ENCODE data around the gene NPTX1. TPM values are rescaled to one million over a fixed set of nuclear protein-coding genes. Genes with fewer than 3 reads are reported as not detected.

Gene NPTX1
- total and polyA plus RNA-seq, 2 of the 13 experiments (the other 11 are each of a cell fraction or from before 2014, with no cell fraction given): 0.01 TPM; not detected in 1

DNA sequence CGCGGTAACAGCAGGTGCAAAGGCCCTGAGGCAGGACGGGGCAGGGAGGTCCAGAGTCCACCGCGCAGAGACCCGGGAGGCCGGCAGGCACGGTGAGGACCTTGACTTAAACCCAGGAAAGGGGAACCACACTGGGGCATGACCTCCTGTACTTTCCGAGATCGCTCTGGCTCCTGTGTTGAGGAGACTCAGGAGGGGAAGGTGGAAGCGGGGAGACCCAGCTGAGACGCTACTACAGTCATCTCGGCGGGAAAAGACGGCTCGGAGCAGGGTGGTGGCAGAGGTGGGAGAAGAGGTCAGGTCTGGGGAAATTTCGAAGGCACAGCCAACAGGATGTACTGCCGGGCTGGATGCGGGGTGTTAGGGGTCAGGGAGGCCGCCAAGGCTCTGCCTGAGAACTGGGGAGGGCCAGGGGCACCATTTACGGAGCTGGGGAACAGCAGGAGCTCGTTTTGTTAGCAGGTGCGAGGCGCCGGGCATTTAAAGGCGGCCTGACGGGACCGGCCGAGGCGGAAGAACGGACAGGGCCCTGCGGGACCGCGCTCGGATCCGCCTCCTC lies 22.3 kb downstream of the NPTX1 start (continued):
- TF ChIP-seq, protein P1, sequence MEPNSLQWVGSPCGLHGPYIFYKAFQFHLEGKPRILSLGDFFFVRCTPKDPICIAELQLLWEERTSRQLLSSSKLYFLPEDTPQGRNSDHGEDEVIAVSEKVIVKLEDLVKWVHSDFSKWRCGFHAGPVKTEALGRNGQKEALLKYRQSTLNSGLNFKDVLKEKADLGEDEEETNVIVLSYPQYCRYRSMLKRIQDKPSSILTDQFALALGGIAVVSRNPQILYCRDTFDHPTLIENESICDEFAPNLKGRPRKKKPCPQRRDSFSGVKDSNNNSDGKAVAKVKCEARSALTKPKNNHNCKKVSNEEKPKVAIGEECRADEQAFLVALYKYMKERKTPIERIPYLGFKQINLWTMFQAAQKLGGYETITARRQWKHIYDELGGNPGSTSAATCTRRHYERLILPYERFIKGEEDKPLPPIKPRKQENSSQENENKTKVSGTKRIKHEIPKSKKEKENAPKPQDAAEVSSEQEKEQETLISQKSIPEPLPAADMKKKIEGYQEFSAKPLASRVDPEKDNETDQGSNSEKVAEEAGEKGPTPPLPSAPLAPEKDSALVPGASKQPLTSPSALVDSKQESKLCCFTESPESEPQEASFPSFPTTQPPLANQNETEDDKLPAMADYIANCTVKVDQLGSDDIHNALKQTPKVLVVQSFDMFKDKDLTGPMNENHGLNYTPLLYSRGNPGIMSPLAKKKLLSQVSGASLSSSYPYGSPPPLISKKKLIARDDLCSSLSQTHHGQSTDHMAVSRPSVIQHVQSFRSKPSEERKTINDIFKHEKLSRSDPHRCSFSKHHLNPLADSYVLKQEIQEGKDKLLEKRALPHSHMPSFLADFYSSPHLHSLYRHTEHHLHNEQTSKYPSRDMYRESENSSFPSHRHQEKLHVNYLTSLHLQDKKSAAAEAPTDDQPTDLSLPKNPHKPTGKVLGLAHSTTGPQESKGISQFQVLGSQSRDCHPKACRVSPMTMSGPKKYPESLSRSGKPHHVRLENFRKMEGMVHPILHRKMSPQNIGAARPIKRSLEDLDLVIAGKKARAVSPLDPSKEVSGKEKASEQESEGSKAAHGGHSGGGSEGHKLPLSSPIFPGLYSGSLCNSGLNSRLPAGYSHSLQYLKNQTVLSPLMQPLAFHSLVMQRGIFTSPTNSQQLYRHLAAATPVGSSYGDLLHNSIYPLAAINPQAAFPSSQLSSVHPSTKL (CRISPR knock-in tag; IDR thresholded peaks at IDR 0.05): no peak; the same call in 1 of the 2 replicates
- TF ChIP-seq MED1 (CRISPR knock-in tag; IDR thresholded peaks at IDR 0.05): no peak
- TF ChIP-seq KDM1A (CRISPR knock-in tag; IDR thresholded peaks at IDR 0.05): peak; percentile 98
- TF ChIP-seq ZSCAN30 (CRISPR knock-in tag; IDR thresholded peaks at IDR 0.05): no peak
- no peak for TF ChIP-seq ARNT2 (CRISPR knock-in tag; IDR thresholded peaks at IDR 0.05; ENCODE audit: low read depth)
- TF ChIP-seq, protein P2, sequence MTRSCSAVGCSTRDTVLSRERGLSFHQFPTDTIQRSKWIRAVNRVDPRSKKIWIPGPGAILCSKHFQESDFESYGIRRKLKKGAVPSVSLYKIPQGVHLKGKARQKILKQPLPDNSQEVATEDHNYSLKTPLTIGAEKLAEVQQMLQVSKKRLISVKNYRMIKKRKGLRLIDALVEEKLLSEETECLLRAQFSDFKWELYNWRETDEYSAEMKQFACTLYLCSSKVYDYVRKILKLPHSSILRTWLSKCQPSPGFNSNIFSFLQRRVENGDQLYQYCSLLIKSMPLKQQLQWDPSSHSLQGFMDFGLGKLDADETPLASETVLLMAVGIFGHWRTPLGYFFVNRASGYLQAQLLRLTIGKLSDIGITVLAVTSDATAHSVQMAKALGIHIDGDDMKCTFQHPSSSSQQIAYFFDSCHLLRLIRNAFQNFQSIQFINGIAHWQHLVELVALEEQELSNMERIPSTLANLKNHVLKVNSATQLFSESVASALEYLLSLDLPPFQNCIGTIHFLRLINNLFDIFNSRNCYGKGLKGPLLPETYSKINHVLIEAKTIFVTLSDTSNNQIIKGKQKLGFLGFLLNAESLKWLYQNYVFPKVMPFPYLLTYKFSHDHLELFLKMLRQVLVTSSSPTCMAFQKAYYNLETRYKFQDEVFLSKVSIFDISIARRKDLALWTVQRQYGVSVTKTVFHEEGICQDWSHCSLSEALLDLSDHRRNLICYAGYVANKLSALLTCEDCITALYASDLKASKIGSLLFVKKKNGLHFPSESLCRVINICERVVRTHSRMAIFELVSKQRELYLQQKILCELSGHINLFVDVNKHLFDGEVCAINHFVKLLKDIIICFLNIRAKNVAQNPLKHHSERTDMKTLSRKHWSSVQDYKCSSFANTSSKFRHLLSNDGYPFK (CRISPR knock-in tag; IDR thresholded peaks at IDR 0.05; ENCODE audit: borderline replicate concordance): no peak; the same call in 1 of the 2 replicates
- no peak for TF ChIP-seq ATM (IDR thresholded peaks at IDR 0.05; ENCODE audit: borderline replicate concordance)
- no peak for TF ChIP-seq MIXL1 (CRISPR knock-in tag; IDR thresholded peaks at IDR 0.05)
- no peak for TF ChIP-seq HNRNPK (IDR thresholded peaks at IDR 0.05; ENCODE audit: low read depth, low read length, poor library complexity, severe bottlenecking)
- TF ChIP-seq, protein P3, sequence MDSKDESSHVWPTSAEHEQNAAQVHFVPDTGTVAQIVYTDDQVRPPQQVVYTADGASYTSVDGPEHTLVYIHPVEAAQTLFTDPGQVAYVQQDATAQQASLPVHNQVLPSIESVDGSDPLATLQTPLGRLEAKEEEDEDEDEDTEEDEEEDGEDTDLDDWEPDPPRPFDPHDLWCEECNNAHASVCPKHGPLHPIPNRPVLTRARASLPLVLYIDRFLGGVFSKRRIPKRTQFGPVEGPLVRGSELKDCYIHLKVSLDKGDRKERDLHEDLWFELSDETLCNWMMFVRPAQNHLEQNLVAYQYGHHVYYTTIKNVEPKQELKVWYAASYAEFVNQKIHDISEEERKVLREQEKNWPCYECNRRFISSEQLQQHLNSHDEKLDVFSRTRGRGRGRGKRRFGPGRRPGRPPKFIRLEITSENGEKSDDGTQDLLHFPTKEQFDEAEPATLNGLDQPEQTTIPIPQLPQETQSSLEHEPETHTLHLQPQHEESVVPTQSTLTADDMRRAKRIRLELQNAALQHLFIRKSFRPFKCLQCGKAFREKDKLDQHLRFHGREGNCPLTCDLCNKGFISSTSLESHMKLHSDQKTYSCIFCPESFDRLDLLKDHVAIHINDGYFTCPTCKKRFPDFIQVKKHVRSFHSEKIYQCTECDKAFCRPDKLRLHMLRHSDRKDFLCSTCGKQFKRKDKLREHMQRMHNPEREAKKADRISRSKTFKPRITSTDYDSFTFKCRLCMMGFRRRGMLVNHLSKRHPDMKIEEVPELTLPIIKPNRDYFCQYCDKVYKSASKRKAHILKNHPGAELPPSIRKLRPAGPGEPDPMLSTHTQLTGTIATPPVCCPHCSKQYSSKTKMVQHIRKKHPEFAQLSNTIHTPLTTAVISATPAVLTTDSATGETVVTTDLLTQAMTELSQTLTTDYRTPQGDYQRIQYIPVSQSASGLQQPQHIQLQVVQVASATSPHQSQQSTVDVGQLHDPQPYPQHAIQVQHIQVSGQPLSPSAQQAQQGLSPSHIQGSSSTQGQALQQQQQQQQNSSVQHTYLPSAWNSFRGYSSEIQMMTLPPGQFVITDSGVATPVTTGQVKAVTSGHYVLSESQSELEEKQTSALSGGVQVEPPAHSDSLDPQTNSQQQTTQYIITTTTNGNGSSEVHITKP (CRISPR knock-in tag; IDR thresholded peaks at IDR 0.05; ENCODE audit: low read depth): no peak
- no peak for TF ChIP-seq SATB2 (CRISPR knock-in tag; IDR thresholded peaks at IDR 0.05)
- TF ChIP-seq ZFP36 (IDR thresholded peaks at IDR 0.05; ENCODE audit: borderline replicate concordance, low read depth, low read length, partially characterized antibody): no peak
- no peak for TF ChIP-seq ZNF383 (CRISPR knock-in tag; IDR thresholded peaks at IDR 0.05; ENCODE audit: borderline replicate concordance)
